Liver (tissue), 3 donors: ENCODE measurements around the gene PPL.

Experiments
- SP1 ChIP-seq: IDR thresholded peaks from 2 replicates; pipeline ENCODE4 v1.6.1; 2018; ENCODE audit warnings: antibody characterized with exemption, mild to moderate bottlenecking
- TF ChIP-seq, protein P1 (sequence below): fragments of 150-350 bp; IDR thresholded peaks from 2 replicates; pipeline ENCODE4 v1.5.1; 2017; ENCODE audit warnings: improper control_type of control experiment, low read depth, low read length; ENCODE audit not compliant: missing input control
- TF ChIP-seq, protein P2 (sequence below): IDR thresholded peaks from 2 replicates; pipeline ENCODE4 v1.6.1; 2016; ENCODE audit warnings: antibody characterized with exemption, mild to moderate bottlenecking
- TF ChIP-seq, protein P3 (sequence below): IDR thresholded peaks from 2 replicates; pipeline ENCODE4 v1.6.1; 2016; ENCODE audit warnings: antibody characterized with exemption
- donor health status: healthy.
- donor health status: healthy.

GRCh38 chr16:4899474-4899846 lies 37.5 kb downstream of the PPL start:
- TF ChIP-seq, protein P1, sequence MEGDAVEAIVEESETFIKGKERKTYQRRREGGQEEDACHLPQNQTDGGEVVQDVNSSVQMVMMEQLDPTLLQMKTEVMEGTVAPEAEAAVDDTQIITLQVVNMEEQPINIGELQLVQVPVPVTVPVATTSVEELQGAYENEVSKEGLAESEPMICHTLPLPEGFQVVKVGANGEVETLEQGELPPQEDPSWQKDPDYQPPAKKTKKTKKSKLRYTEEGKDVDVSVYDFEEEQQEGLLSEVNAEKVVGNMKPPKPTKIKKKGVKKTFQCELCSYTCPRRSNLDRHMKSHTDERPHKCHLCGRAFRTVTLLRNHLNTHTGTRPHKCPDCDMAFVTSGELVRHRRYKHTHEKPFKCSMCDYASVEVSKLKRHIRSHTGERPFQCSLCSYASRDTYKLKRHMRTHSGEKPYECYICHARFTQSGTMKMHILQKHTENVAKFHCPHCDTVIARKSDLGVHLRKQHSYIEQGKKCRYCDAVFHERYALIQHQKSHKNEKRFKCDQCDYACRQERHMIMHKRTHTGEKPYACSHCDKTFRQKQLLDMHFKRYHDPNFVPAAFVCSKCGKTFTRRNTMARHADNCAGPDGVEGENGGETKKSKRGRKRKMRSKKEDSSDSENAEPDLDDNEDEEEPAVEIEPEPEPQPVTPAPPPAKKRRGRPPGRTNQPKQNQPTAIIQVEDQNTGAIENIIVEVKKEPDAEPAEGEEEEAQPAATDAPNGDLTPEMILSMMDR = no peak
- TF ChIP-seq SP1 = no peak
- TF ChIP-seq, protein P2, sequence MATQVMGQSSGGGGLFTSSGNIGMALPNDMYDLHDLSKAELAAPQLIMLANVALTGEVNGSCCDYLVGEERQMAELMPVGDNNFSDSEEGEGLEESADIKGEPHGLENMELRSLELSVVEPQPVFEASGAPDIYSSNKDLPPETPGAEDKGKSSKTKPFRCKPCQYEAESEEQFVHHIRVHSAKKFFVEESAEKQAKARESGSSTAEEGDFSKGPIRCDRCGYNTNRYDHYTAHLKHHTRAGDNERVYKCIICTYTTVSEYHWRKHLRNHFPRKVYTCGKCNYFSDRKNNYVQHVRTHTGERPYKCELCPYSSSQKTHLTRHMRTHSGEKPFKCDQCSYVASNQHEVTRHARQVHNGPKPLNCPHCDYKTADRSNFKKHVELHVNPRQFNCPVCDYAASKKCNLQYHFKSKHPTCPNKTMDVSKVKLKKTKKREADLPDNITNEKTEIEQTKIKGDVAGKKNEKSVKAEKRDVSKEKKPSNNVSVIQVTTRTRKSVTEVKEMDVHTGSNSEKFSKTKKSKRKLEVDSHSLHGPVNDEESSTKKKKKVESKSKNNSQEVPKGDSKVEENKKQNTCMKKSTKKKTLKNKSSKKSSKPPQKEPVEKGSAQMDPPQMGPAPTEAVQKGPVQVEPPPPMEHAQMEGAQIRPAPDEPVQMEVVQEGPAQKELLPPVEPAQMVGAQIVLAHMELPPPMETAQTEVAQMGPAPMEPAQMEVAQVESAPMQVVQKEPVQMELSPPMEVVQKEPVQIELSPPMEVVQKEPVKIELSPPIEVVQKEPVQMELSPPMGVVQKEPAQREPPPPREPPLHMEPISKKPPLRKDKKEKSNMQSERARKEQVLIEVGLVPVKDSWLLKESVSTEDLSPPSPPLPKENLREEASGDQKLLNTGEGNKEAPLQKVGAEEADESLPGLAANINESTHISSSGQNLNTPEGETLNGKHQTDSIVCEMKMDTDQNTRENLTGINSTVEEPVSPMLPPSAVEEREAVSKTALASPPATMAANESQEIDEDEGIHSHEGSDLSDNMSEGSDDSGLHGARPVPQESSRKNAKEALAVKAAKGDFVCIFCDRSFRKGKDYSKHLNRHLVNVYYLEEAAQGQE = no peak
- TF ChIP-seq, protein P3, sequence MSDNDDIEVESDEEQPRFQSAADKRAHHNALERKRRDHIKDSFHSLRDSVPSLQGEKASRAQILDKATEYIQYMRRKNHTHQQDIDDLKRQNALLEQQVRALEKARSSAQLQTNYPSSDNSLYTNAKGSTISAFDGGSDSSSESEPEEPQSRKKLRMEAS = no peak
